K562 (cell line): Measurements from ENCODE around the gene MPHOSPH9. TPM values are rescaled to one million over a fixed set of nuclear protein-coding genes. Genes with fewer than 3 reads are reported as not detected.
A peak's percentile ranks its signal among the peaks of the same experiment; 100 is the strongest.

Experiments
- BHLHE40 ChIP-seq: IDR thresholded peaks from 2 replicates; pipeline ENCODE4 v1.6.1; 2011; ENCODE audit warnings: low read length, improper control_type of control experiment
- COPS2 ChIP-seq: fragments of 450-650 bp; conservative IDR thresholded peaks from 2 replicates; pipeline ENCODE4 v1.6.1; 2016; ENCODE audit warnings: mild to moderate bottlenecking, moderate library complexity
- DMBX1 ChIP-seq: fragments of 250-450 bp; sonication (Bioruptor Pico); IDR thresholded peaks from 2 replicates; pipeline ENCODE4 v1.8.0; 2022; ENCODE audit warnings: inconsistent platforms, mild to moderate bottlenecking, moderate library complexity, borderline replicate concordance
- HBP1 ChIP-seq: fragments of 450-650 bp; formaldehyde crosslinking; IDR thresholded peaks from 2 replicates; pipeline ENCODE4 v1.4.0; 2022; ENCODE audit warnings: missing genetic modification characterization
- JUND ChIP-seq, 2 experiments: IDR thresholded peaks; 2 replicates in 1 of 2; 3 replicates in 1 of 2; pipeline ENCODE4 v1.6.1; 2011; ENCODE audit warnings: borderline replicate concordance in 2 of 2, low read depth in 2 of 2, low read length in 2 of 2, improper control_type of control experiment in 1 of 2, missing biosample characterization in 1 of 2, missing genetic modification characterization in 1 of 2, missing genetic modification reagents in 1 of 2
- MTA2 ChIP-seq: fragments of 450-650 bp; IDR thresholded peaks from 2 replicates; pipeline ENCODE4 v1.6.1; 2016; ENCODE audit warnings: low read depth
- NFIC ChIP-seq: fragments of 450-650 bp; IDR thresholded peaks from 2 replicates; pipeline ENCODE4 v1.6.1; 2017; ENCODE audit warnings: mild to moderate bottlenecking, inconsistent platforms
- NR3C1 ChIP-seq: sonication (generic); formaldehyde crosslinking; IDR thresholded peaks from 2 replicates; pipeline ENCODE4 v1.8.1; 2022; ENCODE audit warnings: missing genetic modification reagents
- TSC22D4 ChIP-seq: fragments of 450-650 bp; IDR thresholded peaks from 2 replicates; pipeline ENCODE4 v1.6.1; 2016; ENCODE audit warnings: missing genetic modification characterization, missing biosample characterization, control low read depth
- ZEB2 ChIP-seq: fragments of 450-650 bp; IDR thresholded peaks from 2 replicates; pipeline ENCODE4 v1.6.1; 2016
- ZFPM2 ChIP-seq: fragments of 250-450 bp; sonication (Bioruptor Pico); IDR thresholded peaks from 2 replicates; pipeline ENCODE4 v1.5.1; 2022; ENCODE audit warnings: mild to moderate bottlenecking
- ZNF592 ChIP-seq: fragments of 450-650 bp; IDR thresholded peaks from 2 replicates; pipeline ENCODE4 v1.6.1; 2017; ENCODE audit warnings: antibody characterized with exemption, mild to moderate bottlenecking
- ZNF740 ChIP-seq, 3 experiments: fragments of 200-800 bp in 1 of 3; sonication (Bioruptor generic) in 1 of 3; sonication (generic) in 1 of 3; formaldehyde crosslinking in 1 of 3; IDR thresholded peaks; 2 replicates each; pipeline versions ENCODE4 v1.6.1 to v1.8.0; 2016 to 2022; ENCODE audit warnings: mild to moderate bottlenecking in 2 of 3, missing compliant biosample characterization in 2 of 3, missing genetic modification characterization in 2 of 3, missing genetic modification reagents in 1 of 3
- polyA plus RNA-seq, 8 experiments: library from polyadenylated mRNA; depleted of rRNA in 4 of 8; stranded (reverse) in 5 of 8; unstranded in 3 of 8; fragments of >200 nt; fragmentation: Nextera tagmentation in 2 of 8; fragmentation: Illumina TruSeq in 1 of 8; extraction: Ambion mirVana in 2 of 8; extraction: Trizol in 1 of 8; gene quantifications; 2 replicates each; pipeline versions ENCODE4 v1.2.1 to v1.2.3, GENCODE V29; 2011 to 2014; ENCODE audit warnings: inconsistent platforms in 1 of 8, missing spikeins in 1 of 8
- total RNA-seq, 7 experiments: library from RNA; depleted of rRNA in 6 of 7; stranded (reverse); fragments of >200 nt in 6 of 7; fragmentation: Illumina TruSeq in 2 of 7; extraction: Trizol in 2 of 7; gene quantifications; 2 replicates each; pipeline versions ENCODE4 v1.2.1 to v1.2.3, GENCODE V29; 2011 to 2021; ENCODE audit warnings: low replicate concordance in 1 of 7
- TF ChIP-seq, protein P1 (sequence below): fragments of 200-400 bp; formaldehyde crosslinking; IDR thresholded peaks from 2 replicates; pipeline ENCODE4 v1.6.1; 2017; ENCODE audit warnings: mild to moderate bottlenecking, low read depth, low read length, moderate library complexity
- TF ChIP-seq, protein P2 (sequence below): sonication (generic); formaldehyde crosslinking; IDR thresholded peaks from 2 replicates; pipeline ENCODE4 v1.8.0; 2022; ENCODE audit warnings: mild to moderate bottlenecking, missing genetic modification reagents, borderline replicate concordance

The MPHOSPH9 gene
- total and polyA plus RNA-seq, 9 of the 15 experiments (the other 6 are each of a cell fraction or from before 2014, with no cell fraction given): 14.2 to 103 (median 54.5) TPM

DNA sequence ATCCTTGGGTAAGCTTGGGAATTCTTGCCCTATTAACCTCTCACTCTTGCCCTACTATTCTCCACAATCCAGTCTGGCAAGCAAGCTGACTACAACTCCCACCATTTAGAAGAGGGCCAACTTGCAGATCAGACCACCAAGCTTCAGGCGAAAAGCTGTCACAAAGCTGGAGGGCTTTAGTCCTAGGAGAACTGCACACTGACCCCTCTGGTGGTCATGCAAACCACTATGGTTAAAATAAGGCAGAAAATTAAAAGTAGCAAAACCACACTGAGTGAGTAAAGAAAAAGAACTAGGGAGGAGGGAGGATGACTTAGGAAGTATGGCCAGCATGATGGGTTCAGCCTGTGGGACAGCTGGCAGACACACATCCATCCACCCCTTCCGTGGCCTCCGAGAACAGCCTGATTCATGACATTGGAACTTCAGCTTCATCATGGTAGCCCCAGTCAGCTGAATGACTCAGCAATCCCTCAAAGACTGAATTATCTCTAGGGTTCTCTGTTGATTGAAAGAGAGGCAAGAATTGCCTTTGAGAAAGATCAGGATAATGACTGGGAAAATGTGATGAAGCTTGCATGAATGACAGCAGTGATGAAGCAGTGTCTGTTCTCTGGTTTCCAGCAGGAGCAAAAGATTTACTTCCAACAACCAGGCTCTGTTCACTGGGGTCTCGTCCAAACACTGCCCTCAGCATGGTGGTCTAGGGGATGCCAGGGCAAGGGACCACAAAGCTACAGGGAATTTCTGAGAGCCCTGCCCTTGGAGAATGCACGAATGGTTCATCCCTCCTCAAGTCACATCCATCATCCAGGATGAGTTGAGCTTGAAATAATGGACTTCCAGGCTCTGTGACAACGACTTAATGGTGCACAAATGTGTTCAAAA lies 106.4 kb downstream of the MPHOSPH9 start (continued):
- TF ChIP-seq, protein P1, sequence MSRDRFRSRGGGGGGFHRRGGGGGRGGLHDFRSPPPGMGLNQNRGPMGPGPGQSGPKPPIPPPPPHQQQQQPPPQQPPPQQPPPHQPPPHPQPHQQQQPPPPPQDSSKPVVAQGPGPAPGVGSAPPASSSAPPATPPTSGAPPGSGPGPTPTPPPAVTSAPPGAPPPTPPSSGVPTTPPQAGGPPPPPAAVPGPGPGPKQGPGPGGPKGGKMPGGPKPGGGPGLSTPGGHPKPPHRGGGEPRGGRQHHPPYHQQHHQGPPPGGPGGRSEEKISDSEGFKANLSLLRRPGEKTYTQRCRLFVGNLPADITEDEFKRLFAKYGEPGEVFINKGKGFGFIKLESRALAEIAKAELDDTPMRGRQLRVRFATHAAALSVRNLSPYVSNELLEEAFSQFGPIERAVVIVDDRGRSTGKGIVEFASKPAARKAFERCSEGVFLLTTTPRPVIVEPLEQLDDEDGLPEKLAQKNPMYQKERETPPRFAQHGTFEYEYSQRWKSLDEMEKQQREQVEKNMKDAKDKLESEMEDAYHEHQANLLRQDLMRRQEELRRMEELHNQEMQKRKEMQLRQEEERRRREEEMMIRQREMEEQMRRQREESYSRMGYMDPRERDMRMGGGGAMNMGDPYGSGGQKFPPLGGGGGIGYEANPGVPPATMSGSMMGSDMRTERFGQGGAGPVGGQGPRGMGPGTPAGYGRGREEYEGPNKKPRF: no peak
- TF ChIP-seq DMBX1 (CRISPR knock-in tag) (no peak), BHLHE40 (peak; percentile 14; the same call in 1 of the 2 replicates), TSC22D4 (no peak), ZNF592 (peak; percentile 74), MTA2 (no peak), HBP1 (CRISPR knock-in tag) (no peak), ZEB2 (peak; percentile 31; the same call in 1 of the 2 replicates), JUND (IDR thresholded peaks at IDR 0.05; ENCODE audit: borderline replicate concordance, low read depth, low read length) (peak; percentile 96), JUND (tag; IDR thresholded peaks at IDR 0.05; ENCODE audit: borderline replicate concordance, low read depth, low read length) (peak; percentile 97; the same call in 2 of the 3 replicates), ZFPM2 (CRISPR knock-in tag) (no peak), NR3C1 (CRISPR knock-in tag) (no peak), COPS2 (no peak), ZNF740 (CRISPR knock-in tag; IDR thresholded peaks at IDR 0.05) (no peak), ZNF740 (tag; IDR thresholded peaks at IDR 0.05) (no peak), NFIC (no peak)
- TF ChIP-seq, protein P2, sequence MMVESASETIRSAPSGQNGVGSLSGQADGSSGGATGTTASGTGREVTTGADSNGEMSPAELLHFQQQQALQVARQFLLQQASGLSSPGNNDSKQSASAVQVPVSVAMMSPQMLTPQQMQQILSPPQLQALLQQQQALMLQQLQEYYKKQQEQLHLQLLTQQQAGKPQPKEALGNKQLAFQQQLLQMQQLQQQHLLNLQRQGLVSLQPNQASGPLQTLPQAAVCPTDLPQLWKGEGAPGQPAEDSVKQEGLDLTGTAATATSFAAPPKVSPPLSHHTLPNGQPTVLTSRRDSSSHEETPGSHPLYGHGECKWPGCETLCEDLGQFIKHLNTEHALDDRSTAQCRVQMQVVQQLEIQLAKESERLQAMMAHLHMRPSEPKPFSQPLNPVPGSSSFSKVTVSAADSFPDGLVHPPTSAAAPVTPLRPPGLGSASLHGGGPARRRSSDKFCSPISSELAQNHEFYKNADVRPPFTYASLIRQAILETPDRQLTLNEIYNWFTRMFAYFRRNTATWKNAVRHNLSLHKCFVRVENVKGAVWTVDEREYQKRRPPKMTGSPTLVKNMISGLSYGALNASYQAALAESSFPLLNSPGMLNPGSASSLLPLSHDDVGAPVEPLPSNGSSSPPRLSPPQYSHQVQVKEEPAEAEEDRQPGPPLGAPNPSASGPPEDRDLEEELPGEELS (CRISPR knock-in tag): no peak
